Measurements from ENCODE around the gene PCED1A.
"Not testable (repeated sequence)": the region's sequence is repeated elsewhere in the genome, so short reads cannot be mapped to it uniquely, and the experiment has no call there.

The PCED1A gene

GRCh38 chr20:2865101-2865500 is 24.6 kb upstream of the PCED1A start:
- no peak for DNase-seq

GRCh38 chr20:2864626-2865025 is 24.2 kb upstream of the PCED1A start:
- DNase-seq: no peak

- DNase-seq: no peak
Measured at GRCh38 chr20:2859330-2860121, 19.1 kb upstream of the PCED1A start.

GRCh38 chr20:2858591-2858990 is 18.1 kb upstream of the PCED1A start:
- DNase-seq: no peak

- DNase-seq: no peak
Measured at GRCh38 chr20:2851086-2851485, 10.6 kb upstream of the PCED1A start.

GRCh38 chr20:2849529-2849928 is 9.1 kb upstream of the PCED1A start:
- no peak for DNase-seq

GRCh38 chr20:2847802-2848201 is 7.3 kb upstream of the PCED1A start:
- DNase-seq: no peak

- DNase-seq: no peak
Measured at GRCh38 chr20:2846698-2847097, 6.2 kb upstream of the PCED1A start.

- DNase-seq: no peak
Measured at GRCh38 chr20:2845607-2846006, 5.2 kb upstream of the PCED1A start.

- DNase-seq: no peak
Measured at GRCh38 chr20:2840967-2841531, 594 bp upstream of the PCED1A start.

- no peak for DNase-seq
Measured at GRCh38 chr20:2839732-2840137, 720 bp downstream of the PCED1A start.

- DNase-seq: no peak
Measured at GRCh38 chr20:2838847-2839671, 1.4 kb downstream of the PCED1A start.

GRCh38 chr20:2838170-2838797 is 2.2 kb downstream of the PCED1A start:
- no peak for DNase-seq

GRCh38 chr20:2837221-2837960 is 3.1 kb downstream of the PCED1A start:
- no peak for DNase-seq

- DNase-seq: no peak
Measured at GRCh38 chr20:2836035-2836434, 4.4 kb downstream of the PCED1A start.

- no peak for DNase-seq
Measured at GRCh38 chr20:2835331-2835796, 5.1 kb downstream of the PCED1A start.

GRCh38 chr20:2834401-2835110 is 5.9 kb downstream of the PCED1A start:
- no peak for DNase-seq

- DNase-seq: no peak
Measured at GRCh38 chr20:2833761-2834160, 6.7 kb downstream of the PCED1A start.

GRCh38 chr20:2831206-2831605 is 9.2 kb downstream of the PCED1A start:
- not testable (repeated sequence) for DNase-seq

GRCh38 chr20:2829376-2829775 is 11.1 kb downstream of the PCED1A start:
- no peak for DNase-seq

- DNase-seq: no peak
Measured at GRCh38 chr20:2826655-2827054, 13.8 kb downstream of the PCED1A start.

GRCh38 chr20:2825761-2826160 is 14.7 kb downstream of the PCED1A start:
- DNase-seq: no peak

All from NCI-H187 treated with DMSO at 0.1 percent for 48 hours (cell line).